HG02610 (cell line): ENCODE measurements around the gene TGM6.

Experiments
- ATAC-seq: cut with Tn5 transposase; IDR thresholded peaks from one replicate; pipeline ENCODE4 v1.9.1; 2021; ENCODE audit warnings: mild to moderate bottlenecking, moderate library complexity; ENCODE audit not compliant: unreplicated experiment

The TGM6 gene

DNA sequence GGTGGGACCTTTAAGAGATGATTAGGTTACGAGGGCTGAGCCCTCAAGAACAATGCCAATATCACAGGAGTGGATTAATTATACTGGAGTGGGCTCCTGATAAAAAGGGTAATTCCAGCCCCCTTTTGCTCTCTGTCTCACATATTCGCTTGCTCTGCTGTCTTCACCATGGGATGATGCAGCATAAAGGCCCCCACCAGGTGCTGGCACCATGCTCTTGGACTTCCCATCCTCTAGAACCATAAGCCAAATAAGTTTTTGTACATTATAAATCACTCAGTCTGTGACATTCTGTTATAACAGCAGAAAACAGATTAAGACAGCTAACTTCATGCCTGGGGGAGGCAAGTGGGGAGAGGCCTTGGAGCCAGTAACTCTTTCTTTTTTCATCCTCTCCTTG, 99.7 kb downstream of the TGM6 start:
- ATAC-seq: no peak
